NCI-H748 (cell line): ENCODE data around the gene EPSTI1.
"Not testable (repeated sequence)": the region's sequence is repeated elsewhere in the genome, so short reads cannot be mapped to it uniquely, and the experiment has no call there.

ENCODE experiments used
- DNase-seq: peaks from one replicate; lab custom pipeline; 2025; ENCODE audit not compliant: unreplicated experiment; lab: John Stamatoyannopoulos, UW

Gene EPSTI1

GRCh38 chr13:43005460-43006236 is 13.6 kb upstream of the EPSTI1 start:
- DNase-seq, result no peak

- no peak for DNase-seq
Measured at GRCh38 chr13:43003729-43004128, 11.7 kb upstream of the EPSTI1 start.

GRCh38 chr13:43003010-43003409 is 11.0 kb upstream of the EPSTI1 start:
- no peak for DNase-seq

GRCh38 chr13:43002021-43002420 is 10.0 kb upstream of the EPSTI1 start:
- no peak for DNase-seq

- no peak for DNase-seq
Measured at GRCh38 chr13:43000676-43001075, 8.6 kb upstream of the EPSTI1 start.

- no peak for DNase-seq
Measured at GRCh38 chr13:42999491-42999890, 7.5 kb upstream of the EPSTI1 start.

- no peak for DNase-seq
Measured at GRCh38 chr13:42997381-42997780, 5.3 kb upstream of the EPSTI1 start.

GRCh38 chr13:42996584-42996983 is 4.5 kb upstream of the EPSTI1 start:
- no peak for DNase-seq

- no peak for DNase-seq
Measured at GRCh38 chr13:42994878-42995277, 2.8 kb upstream of the EPSTI1 start.

- DNase-seq, result no peak
Measured at GRCh38 chr13:42992764-42993122, 702 bp upstream of the EPSTI1 start.

GRCh38 chr13:42991233-42991897 is 676 bp downstream of the EPSTI1 start:
- DNase-seq, result not testable (repeated sequence)

GRCh38 chr13:42990291-42991232 is 1.5 kb downstream of the EPSTI1 start:
- peak; percentile 82 for DNase-seq

GRCh38 chr13:42986176-42986574 is 5.9 kb downstream of the EPSTI1 start:
- no peak for DNase-seq

- no peak for DNase-seq
Measured at GRCh38 chr13:42985312-42986175, 6.5 kb downstream of the EPSTI1 start.

- DNase-seq, result no peak
Measured at GRCh38 chr13:42984691-42985090, 7.3 kb downstream of the EPSTI1 start.

- DNase-seq, result no peak
Measured at GRCh38 chr13:42984026-42984425, 8.0 kb downstream of the EPSTI1 start.

- no peak for DNase-seq
Measured at GRCh38 chr13:42981853-42982252, 10.2 kb downstream of the EPSTI1 start.

GRCh38 chr13:42981317-42981716 is 10.7 kb downstream of the EPSTI1 start:
- DNase-seq, result no peak

- no peak for DNase-seq
Measured at GRCh38 chr13:42977219-42977659, 14.8 kb downstream of the EPSTI1 start.

- DNase-seq, result no peak
Measured at GRCh38 chr13:42976066-42976465, 16.0 kb downstream of the EPSTI1 start.

- DNase-seq, result no peak
Measured at GRCh38 chr13:42973581-42973980, 18.5 kb downstream of the EPSTI1 start.
